ENCODE data around the gene DMXL1. TPM values are rescaled to one million over a fixed set of nuclear protein-coding genes. Genes with fewer than 3 reads are reported as not detected.
"Not testable (repeated sequence)": the region's sequence is repeated elsewhere in the genome, so short reads cannot be mapped to it uniquely, and the experiment has no call there.

The DMXL1 gene
- total and polyA plus RNA-seq, 8 donors, result 37.5 to 48.3 (median 42.4) TPM

DNA sequence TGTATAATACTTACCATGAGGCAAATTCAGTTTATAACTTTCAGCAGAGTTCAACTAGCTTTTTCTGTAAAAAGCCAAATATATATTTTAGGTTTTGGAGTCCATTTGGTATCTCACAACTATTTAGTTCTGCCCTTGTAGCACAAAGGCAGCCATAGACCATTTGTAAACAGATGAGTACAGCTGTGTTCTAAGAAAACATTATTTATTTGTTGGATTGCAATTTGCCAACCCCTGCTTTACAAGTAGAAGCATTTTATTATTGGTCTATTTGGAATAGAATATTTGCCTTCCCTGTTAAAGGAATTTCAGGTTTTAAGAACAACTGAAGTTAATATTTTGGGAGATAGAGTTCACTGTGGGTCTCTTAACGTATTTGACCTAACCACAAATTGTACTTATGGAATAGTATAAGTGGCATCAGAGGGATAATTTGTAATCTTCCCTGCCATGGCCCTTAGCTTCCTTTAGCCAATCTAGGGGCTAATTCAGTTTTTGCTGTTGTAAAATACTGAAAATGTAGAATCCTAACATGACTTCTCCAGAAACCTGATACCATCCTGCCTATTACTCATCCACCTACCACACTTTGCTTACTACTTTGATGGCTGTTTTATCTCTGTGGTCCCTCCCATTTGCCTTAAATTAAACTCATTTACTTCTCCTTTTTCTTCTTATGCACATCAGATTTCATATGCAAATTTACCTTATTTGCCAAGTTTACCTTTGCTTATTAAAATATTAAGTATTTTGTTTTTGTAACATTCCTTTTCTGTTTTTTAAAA is 109.2 kb downstream of the DMXL1 start:
- Histone ChIP-seq H3K36me3 (peaks cover 0 to 19% of the 10 kb centered on the region in 2 donors), H3K4me3 (no peak overlapping the region), H3K9me3 (no peaks in the 10 kb centered on the region), H3K27ac (no peak overlapping the region), H3K27me3 (no peaks in the 10 kb centered on the region), H3K4me1 (no peaks in the 10 kb centered on the region)
- intact Hi-C loops (cut with DNase I), result no loop called here
- DNase-seq (peak in 1 of 4 donors; percentile 2), ATAC-seq (no peak)
- TF ChIP-seq, protein P1, sequence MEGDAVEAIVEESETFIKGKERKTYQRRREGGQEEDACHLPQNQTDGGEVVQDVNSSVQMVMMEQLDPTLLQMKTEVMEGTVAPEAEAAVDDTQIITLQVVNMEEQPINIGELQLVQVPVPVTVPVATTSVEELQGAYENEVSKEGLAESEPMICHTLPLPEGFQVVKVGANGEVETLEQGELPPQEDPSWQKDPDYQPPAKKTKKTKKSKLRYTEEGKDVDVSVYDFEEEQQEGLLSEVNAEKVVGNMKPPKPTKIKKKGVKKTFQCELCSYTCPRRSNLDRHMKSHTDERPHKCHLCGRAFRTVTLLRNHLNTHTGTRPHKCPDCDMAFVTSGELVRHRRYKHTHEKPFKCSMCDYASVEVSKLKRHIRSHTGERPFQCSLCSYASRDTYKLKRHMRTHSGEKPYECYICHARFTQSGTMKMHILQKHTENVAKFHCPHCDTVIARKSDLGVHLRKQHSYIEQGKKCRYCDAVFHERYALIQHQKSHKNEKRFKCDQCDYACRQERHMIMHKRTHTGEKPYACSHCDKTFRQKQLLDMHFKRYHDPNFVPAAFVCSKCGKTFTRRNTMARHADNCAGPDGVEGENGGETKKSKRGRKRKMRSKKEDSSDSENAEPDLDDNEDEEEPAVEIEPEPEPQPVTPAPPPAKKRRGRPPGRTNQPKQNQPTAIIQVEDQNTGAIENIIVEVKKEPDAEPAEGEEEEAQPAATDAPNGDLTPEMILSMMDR (IDR thresholded peaks at IDR 0.05), result no peak

DNA sequence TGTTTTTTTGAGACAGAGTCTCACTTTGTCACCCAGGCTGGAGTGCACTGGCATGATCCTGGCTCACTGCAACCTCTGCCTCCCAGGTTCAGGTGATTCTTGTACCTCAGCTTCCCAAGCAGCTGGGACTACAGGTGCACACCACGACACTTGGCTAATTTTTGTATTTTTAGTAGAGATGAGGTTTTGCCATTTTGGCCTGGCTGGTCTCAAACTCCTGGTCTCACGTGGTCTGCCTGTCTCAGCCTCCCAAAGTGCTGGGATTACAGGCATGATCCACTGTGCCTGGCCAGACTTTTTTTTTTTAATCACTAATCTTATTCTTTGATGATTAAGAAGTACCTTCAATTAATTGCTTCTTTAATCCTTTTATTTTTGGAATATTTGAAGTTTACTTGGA is 114.6 kb downstream of the DMXL1 start:
- intact Hi-C loops (cut with DNase I); H3K9me3 ChIP-seq; H3K27me3 ChIP-seq; DNase-seq; H3K4me1 ChIP-seq; ATAC-seq; H3K4me3 ChIP-seq; H3K27ac ChIP-seq: not testable (repeated sequence)
- H3K36me3 ChIP-seq, result peaks cover 0 to 17% of the 10 kb centered on the region in 2 donors

DNA sequence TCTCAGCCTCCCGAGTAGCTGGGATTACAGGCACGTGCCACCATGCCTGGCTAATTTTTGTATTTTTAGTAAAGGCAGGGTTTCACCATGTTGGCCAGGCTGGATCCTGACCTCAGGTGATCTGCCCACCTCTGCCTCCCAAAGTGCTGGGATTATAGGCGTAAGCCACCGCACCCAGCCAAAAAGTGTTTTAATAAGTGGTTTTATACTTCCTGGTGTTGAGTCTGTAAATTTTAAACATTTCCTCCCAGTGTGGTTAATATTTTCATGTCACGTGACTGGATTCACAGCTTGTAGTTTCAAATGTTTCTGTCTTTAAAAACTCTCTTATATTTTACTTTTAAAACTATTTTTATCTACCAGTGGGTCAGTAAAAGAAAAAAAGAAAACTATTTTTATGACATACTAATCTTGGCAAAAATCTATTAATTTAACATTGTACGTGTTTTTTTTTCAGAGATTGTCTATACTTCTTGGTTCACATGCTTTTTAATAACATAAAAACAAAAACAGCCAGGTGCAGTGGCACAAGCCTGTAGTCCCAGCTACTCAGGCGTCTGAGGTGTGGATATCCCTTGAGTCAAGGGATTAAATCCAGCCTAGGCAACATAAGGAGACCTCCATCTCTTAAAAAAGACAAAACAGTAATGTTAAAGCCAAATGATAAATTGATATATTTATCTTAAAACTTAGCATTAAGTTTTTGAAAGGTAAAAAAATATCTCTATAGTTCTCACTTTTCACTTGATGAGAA is 117.1 kb downstream of the DMXL1 start:
- TF ChIP-seq, protein P1 (IDR thresholded peaks at IDR 0.05), result no peak
- H3K4me1 ChIP-seq, result no peaks in the 10 kb centered on the region
- no peak overlapping the region for H3K27ac ChIP-seq
- ATAC-seq (no peak), DNase-seq (no peak)
- no peaks in the 10 kb centered on the region for H3K9me3 ChIP-seq
- peaks cover 0 to 31% of the 10 kb centered on the region in 2 donors for H3K36me3 ChIP-seq
- H3K4me3 ChIP-seq, result no peak overlapping the region
- intact Hi-C loops (cut with DNase I), result no loop called here
- no peaks in the 10 kb centered on the region for H3K27me3 ChIP-seq

DNA sequence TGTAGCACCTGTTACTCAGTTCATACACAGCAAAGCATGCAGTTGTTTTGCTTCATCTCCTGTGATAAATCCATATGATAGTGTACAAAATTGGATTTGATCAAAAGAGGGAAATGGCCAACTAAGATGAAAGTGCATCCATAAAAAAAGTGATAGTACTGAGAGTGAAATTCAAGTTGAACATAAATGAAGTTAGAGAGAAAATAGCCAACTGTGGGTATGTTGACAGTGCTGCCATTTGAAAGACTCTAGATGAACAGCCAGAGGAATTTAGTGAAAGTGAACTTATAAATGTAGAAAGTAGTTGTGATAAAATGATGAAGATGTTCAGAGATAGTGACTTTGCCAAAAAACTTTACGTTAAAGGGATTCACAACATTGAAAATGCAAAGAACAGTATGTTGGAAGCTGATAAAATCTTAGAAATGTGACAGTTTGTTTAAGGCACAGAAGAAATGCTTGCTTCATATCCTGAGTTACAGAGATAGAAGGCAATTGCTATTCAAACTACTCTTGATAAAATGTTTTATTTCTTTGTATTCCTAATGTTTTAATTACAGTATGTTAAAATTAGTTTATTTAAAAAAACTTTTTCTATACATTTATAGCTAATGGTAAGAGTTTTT is 119.7 kb downstream of the DMXL1 start:
- intact Hi-C loops (cut with DNase I), result no loop called here
- peaks cover 0 to 32% of the 10 kb centered on the region in 2 donors for H3K36me3 ChIP-seq
- TF ChIP-seq, protein P1 (IDR thresholded peaks at IDR 0.05), result no peak
- no peak for ATAC-seq
- no peak for DNase-seq
- no peaks in the 10 kb centered on the region for H3K4me1 ChIP-seq
- no peaks in the 10 kb centered on the region for H3K27me3 ChIP-seq
- H3K9me3 ChIP-seq, result no peaks in the 10 kb centered on the region
- H3K4me3 ChIP-seq, result no peak overlapping the region
- no peak overlapping the region for H3K27ac ChIP-seq

DNA sequence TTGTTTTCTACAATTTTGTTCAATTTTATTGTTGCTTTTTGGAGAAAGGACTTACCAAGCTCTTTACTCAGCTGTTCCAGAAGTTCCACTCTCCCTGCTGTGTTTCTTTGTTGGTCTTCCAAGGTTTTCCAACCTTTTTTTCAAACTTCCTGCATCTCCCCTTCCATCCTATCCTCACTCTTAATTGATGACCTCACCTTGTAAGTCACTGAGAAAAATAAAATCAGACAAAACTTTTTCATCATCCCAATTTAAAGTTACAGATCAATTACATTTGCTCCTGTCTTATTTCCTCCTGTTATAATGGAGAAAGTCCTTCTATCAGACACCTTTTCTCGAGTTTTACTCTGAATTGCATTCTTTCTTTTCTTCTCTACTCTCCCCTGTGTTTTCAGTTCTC is 121.1 kb downstream of the DMXL1 start:
- no peaks in the 10 kb centered on the region for H3K4me1 ChIP-seq
- H3K9me3 ChIP-seq, result no peaks in the 10 kb centered on the region
- intact Hi-C loops (cut with DNase I), result no loop called here
- TF ChIP-seq, protein P1 (IDR thresholded peaks at IDR 0.05), result no peak
- H3K36me3 ChIP-seq, result peaks cover 0 to 33% of the 10 kb centered on the region in 2 donors
- H3K27ac ChIP-seq, result no peak overlapping the region
- DNase-seq (no peak), ATAC-seq (no peak)
- no peaks in the 10 kb centered on the region for H3K27me3 ChIP-seq
- no peak overlapping the region for H3K4me3 ChIP-seq
